ENCODE results near the gene PLEKHS1. TPM values are rescaled to one million over a fixed set of nuclear protein-coding genes. Genes with fewer than 3 reads are reported as not detected.
A peak's percentile ranks its signal among the peaks of the same experiment; 100 is the strongest.

Gene PLEKHS1
- total and polyA plus RNA-seq, 11 donors, result not detected

GRCh38 chr10:113756940-113757543 is 5.6 kb downstream of the PLEKHS1 start:
- H3K27ac ChIP-seq, result no peak overlapping the region
- TF ChIP-seq CTCF (IDR thresholded peaks at IDR 0.05), result no peak
- no peak for TF ChIP-seq POLR2A (IDR thresholded peaks at IDR 0.05)
- WGBS, 4 donors, result 85 to 89% (median 86%) methylated on average over 12 of the region's 12 CpGs
- DNase-seq, result no peak
- no peaks in the 10 kb centered on the region for H3K36me3 ChIP-seq
- intact Hi-C loops (cut with DNase I), result no loop called here
- no peak overlapping the region for H3K4me3 ChIP-seq
- H3K27me3 ChIP-seq, result peaks cover 0 to 13% (median 0%) of the 10 kb centered on the region in 9 donors
- no peaks in the 10 kb centered on the region for H3K9me3 ChIP-seq
- ATAC-seq, result no peak
- no peaks in the 10 kb centered on the region for H3K4me1 ChIP-seq

- TF ChIP-seq CTCF (IDR thresholded peaks at IDR 0.05), result no peak
- no peak for TF ChIP-seq POLR2A (IDR thresholded peaks at IDR 0.05)
- H3K4me1 ChIP-seq, result no peaks in the 10 kb centered on the region
- H3K4me3 ChIP-seq, result no peak overlapping the region
- ATAC-seq, result no peak
- no peak overlapping the region for H3K27ac ChIP-seq
- peaks cover 0 to 16% (median 0%) of the 10 kb centered on the region in 12 donors for H3K9me3 ChIP-seq
- DNase-seq, result no peak
- WGBS, 4 donors, result 25 to 50% (median 31%) methylated on average over 1 of the region's 1 CpG
- intact Hi-C loops (cut with DNase I), result no loop called here
- H3K27me3 ChIP-seq, result peaks cover 0 to 10% (median 0%) of the 10 kb centered on the region in 9 donors
- no peaks in the 10 kb centered on the region for H3K36me3 ChIP-seq
These were observed 10.6 kb downstream of the PLEKHS1 start for GRCh38 chr10:113762083-113762482.

- peak in 1 of 4 donors; percentile 73 for ATAC-seq
- intact Hi-C loops (cut with DNase I), result no loop called here
- Histone ChIP-seq H3K4me1 (no peaks in the 10 kb centered on the region), H3K27me3 (peaks cover 0 to 31% (median under 1%) of the 10 kb centered on the region in 9 donors), H3K9me3 (peaks cover 0 to 16% (median 0%) of the 10 kb centered on the region in 12 donors), H3K36me3 (no peaks in the 10 kb centered on the region), H3K27ac (no peak overlapping the region), H3K4me3 (no peak overlapping the region)
- 88 to 97% (median 90%) methylated on average over 1 of the region's 1 CpG for WGBS, 4 donors
- no peak for DNase-seq
- TF ChIP-seq POLR2A (IDR thresholded peaks at IDR 0.05) (no peak), CTCF (IDR thresholded peaks at IDR 0.05) (no peak)
These were observed 13.1 kb downstream of the PLEKHS1 start for GRCh38 chr10:113764582-113764981.

GRCh38 chr10:113765910-113766309 is 14.4 kb downstream of the PLEKHS1 start:
- WGBS, 4 donors, result 45 to 58% (median 56%) methylated on average over 3 of the region's 3 CpGs
- intact Hi-C loops (cut with DNase I), result no loop called here
- DNase-seq, result no peak

More at GRCh38 chr10:113765910-113766309, 14.4 kb downstream of the PLEKHS1 start:
- no peak for ATAC-seq
- Histone ChIP-seq H3K27me3 (peaks cover 0 to 31% (median 2%) of the 10 kb centered on the region in 9 donors), H3K36me3 (no peaks in the 10 kb centered on the region), H3K4me3 (no peak overlapping the region), H3K4me1 (no peaks in the 10 kb centered on the region), H3K9me3 (peaks cover 0 to 16% (median 0%) of the 10 kb centered on the region in 12 donors), H3K27ac (no peak overlapping the region)
- no peak for TF ChIP-seq CTCF (IDR thresholded peaks at IDR 0.05)
- no peak for TF ChIP-seq POLR2A (IDR thresholded peaks at IDR 0.05)
